Activated T-cell treated with anti-CD3 and anti-CD28 coated beads for 4 hours (primary cell): ENCODE data around the gene LILRB5.
"Not testable (repeated sequence)": the region's sequence is repeated elsewhere in the genome, so short reads cannot be mapped to it uniquely, and the experiment has no call there.

Experiments used
- DNase-seq: peaks from one replicate; pipeline ENCODE4 v3.0.0-alpha.2; 2020

The LILRB5 gene

GRCh38 chr19:54274516-54274915 lies 17.4 kb upstream of the LILRB5 start:
- not testable (repeated sequence) for DNase-seq

- no peak for DNase-seq
Measured at GRCh38 chr19:54273821-54274220, 16.7 kb upstream of the LILRB5 start.

- DNase-seq: not testable (repeated sequence)
Measured at GRCh38 chr19:54272181-54272580, 15.1 kb upstream of the LILRB5 start.

- DNase-seq: not testable (repeated sequence)
Measured at GRCh38 chr19:54271587-54271986, 14.5 kb upstream of the LILRB5 start.

- no peak for DNase-seq
Measured at GRCh38 chr19:54271106-54271505, 14.0 kb upstream of the LILRB5 start.

- no peak for DNase-seq
Measured at GRCh38 chr19:54268936-54269335, 11.9 kb upstream of the LILRB5 start.

- DNase-seq: peak; percentile 65
Measured at GRCh38 chr19:54266133-54266532, 9.1 kb upstream of the LILRB5 start.

- DNase-seq: no peak
Measured at GRCh38 chr19:54262470-54262869, 5.4 kb upstream of the LILRB5 start.

GRCh38 chr19:54262066-54262465 lies 5.0 kb upstream of the LILRB5 start:
- no peak for DNase-seq

- DNase-seq: no peak
Measured at GRCh38 chr19:54256250-54257115, 590 bp downstream of the LILRB5 start.

GRCh38 chr19:54255105-54255775 lies 1.8 kb downstream of the LILRB5 start:
- no peak for DNase-seq

GRCh38 chr19:54254195-54254906 lies 2.7 kb downstream of the LILRB5 start:
- no peak for DNase-seq

GRCh38 chr19:54253331-54254194 lies 3.5 kb downstream of the LILRB5 start:
- no peak for DNase-seq

- no peak for DNase-seq
Measured at GRCh38 chr19:54252845-54253244, 4.2 kb downstream of the LILRB5 start.

- no peak for DNase-seq
Measured at GRCh38 chr19:54252243-54252642, 4.8 kb downstream of the LILRB5 start.

GRCh38 chr19:54248016-54248601 lies 9.0 kb downstream of the LILRB5 start:
- no peak for DNase-seq

- no peak for DNase-seq
Measured at GRCh38 chr19:54247106-54247930, 9.8 kb downstream of the LILRB5 start.

GRCh38 chr19:54245936-54246335 lies 11.1 kb downstream of the LILRB5 start:
- no peak for DNase-seq

- DNase-seq: not testable (repeated sequence)
Measured at GRCh38 chr19:54243809-54244208, 13.3 kb downstream of the LILRB5 start.

GRCh38 chr19:54242646-54243045 lies 14.4 kb downstream of the LILRB5 start, which contains the start of gene LILRA6:
TSS of gene LILRA6 (minus strand) at chr19:54242790.
- not testable (repeated sequence) for DNase-seq

- not testable (repeated sequence) for DNase-seq
Measured at GRCh38 chr19:54242234-54242633, 14.8 kb downstream of the LILRB5 start.
